HepG2 (cell line): Measurements from ENCODE around the gene FOXJ2. TPM values are rescaled to one million over a fixed set of nuclear protein-coding genes. Genes with fewer than 3 reads are reported as not detected.

Source experiments
- ATAC-seq: fragments of 200-7000 bp; cut with Tn5 transposase; 3 replicates; pipeline ENCODE4 v1.9.1; 2020; ENCODE audit warnings: mild to moderate bottlenecking, moderate library complexity
- BruUV-seq: library from RNA; stranded (reverse); fragments of 400-500 nt; replicated peaks from 2 replicates; lab custom pipeline; 2021; lab: Mats Ljungman, UMichigan
- CTCF ChIA-PET: fragments of 300-600 bp; formaldehyde crosslinking; extraction: SDS; loops from one replicate; lab custom pipeline; 2021; ENCODE audit warnings: low total read pairs, inconsistent platforms, low intra/inter-chr PET ratio; lab: Yijun Ruan, JAX
- POLR2A ChIA-PET: fragments of 350-600 bp; sonication (Branson Sonifier 250); formaldehyde crosslinking; loops from one replicate; lab custom pipeline; 2020; ENCODE audit warnings: antibody characterized with exemption, inconsistent platforms; lab: Yijun Ruan, JAX
- DNase-seq: peaks from one replicate; pipeline ENCODE4 v3.0.0-alpha.2; 2015; ENCODE audit warnings: low spot score
- FAIRE-seq: peaks from 3 replicates; lab custom pipeline; 2011; peaks lifted over from hg19 to GRCh38; lab: Jason Lieb, UNC
- H2AFZ ChIP-seq: one replicate; pipeline ENCODE4 v1.6.1; 2011; ENCODE audit warnings: low read length, inconsistent platforms
- H3K27ac ChIP-seq: fragments of 300-600 bp; 3 replicates; pipeline ENCODE4 v1.8.0; 2011; ENCODE audit warnings: mixed run types, mild to moderate bottlenecking, mixed read lengths, low read length, inconsistent platforms; ENCODE audit not compliant: insufficient read depth; ENCODE audit errors: extremely low read length
- H3K27me3 ChIP-seq, 2 experiments: fragments of 200-600 bp in 1 of 2; 2 replicates in 1 of 2; 3 replicates in 1 of 2; pipeline versions ENCODE4 v1.6.0 to v1.8.0; 2011; ENCODE audit warnings: low read length in 2 of 2, mild to moderate bottlenecking in 2 of 2, moderate library complexity in 2 of 2, inconsistent platforms in 1 of 2; ENCODE audit not compliant: insufficient read depth in 2 of 2, control insufficient read depth in 1 of 2
- H3K36me3 ChIP-seq, 2 experiments: fragments of 200-600 bp in 1 of 2; replicated peaks in 1 of 2; 2 replicates in 1 of 2; 3 replicates in 1 of 2; pipeline versions ENCODE4 v1.5.1 to v1.8.0; 2011; ENCODE audit warnings: low read length in 2 of 2, inconsistent platforms in 1 of 2; ENCODE audit not compliant: insufficient read depth in 2 of 2, control insufficient read depth in 1 of 2
- H3K4me1 ChIP-seq: 2 replicates; pipeline ENCODE4 v1.5.1; 2012; ENCODE audit warnings: low read length, inconsistent platforms; ENCODE audit not compliant: insufficient read depth
- H3K4me2 ChIP-seq: 2 replicates; pipeline ENCODE4 v1.6.0; 2011; ENCODE audit warnings: low read depth, low read length, inconsistent platforms
- H3K4me3 ChIP-seq, 3 experiments: fragments of 200-600 bp in 1 of 3; sonication (generic), shearing (Covaris generic) in 1 of 3; replicated peaks in 1 of 3; 2 replicates each; pipeline ENCODE4 v1.5.1; 2011 to 2016; ENCODE audit warnings: low read length in 3 of 3, inconsistent platforms in 2 of 3, low read depth in 2 of 3, mild to moderate bottlenecking in 2 of 3, control low read depth in 1 of 3, mixed read lengths in 1 of 3; ENCODE audit not compliant: insufficient read depth in 1 of 3
- H3K79me2 ChIP-seq: one replicate; pipeline ENCODE4 v1.6.1; 2011; ENCODE audit warnings: low read length, inconsistent platforms; ENCODE audit not compliant: insufficient read depth
- H3K9ac ChIP-seq: 2 replicates; pipeline ENCODE4 v1.6.0; 2011; ENCODE audit warnings: mild to moderate bottlenecking, low read depth, low read length, inconsistent platforms; ENCODE audit not compliant: insufficient read depth
- H3K9me3 ChIP-seq: 2 replicates; pipeline ENCODE4 v1.5.1; 2012; ENCODE audit warnings: mild to moderate bottlenecking, low read length
- H4K20me1 ChIP-seq: 2 replicates; pipeline ENCODE4 v1.6.0; 2011; ENCODE audit warnings: inconsistent platforms, mild to moderate bottlenecking, low read length, moderate library complexity; ENCODE audit not compliant: insufficient read depth
- DNMT3B ChIP-seq: conservative IDR thresholded peaks from 2 replicates; pipeline ENCODE4 v1.6.1; 2016; ENCODE audit warnings: missing biosample characterization, control low read depth
- EEA1 ChIP-seq: sonication (generic); formaldehyde crosslinking; IDR thresholded peaks from 2 replicates; pipeline ENCODE4 v1.5.1; 2020; ENCODE audit warnings: mild to moderate bottlenecking, missing genetic modification reagents, borderline replicate concordance
- GABPB1 ChIP-seq: IDR thresholded peaks from 2 replicates; pipeline ENCODE4 v1.6.1; 2016; ENCODE audit warnings: mild to moderate bottlenecking, missing genetic modification reagents, moderate library complexity, missing compliant biosample characterization
- HOXA7 ChIP-seq: sonication (generic); formaldehyde crosslinking; IDR thresholded peaks from 2 replicates; pipeline ENCODE4 v1.8.1; 2022; ENCODE audit warnings: mild to moderate bottlenecking, missing genetic modification reagents, moderate library complexity
- KDM5A ChIP-seq: fragments of 200-600 bp; sonication (generic); IDR thresholded peaks from 2 replicates; pipeline ENCODE4 v1.7.0; 2018; ENCODE audit warnings: antibody characterized with exemption, mild to moderate bottlenecking, low read length, borderline replicate concordance
- RCOR2 ChIP-seq: IDR thresholded peaks from 2 replicates; pipeline ENCODE4 v1.6.1; 2016; ENCODE audit warnings: missing biosample characterization, missing genetic modification reagents
- U2AF1 ChIP-seq: fragments of 200-400 bp; formaldehyde crosslinking; optimal IDR thresholded peaks from 2 replicates; pipeline ENCODE3; 2017; ENCODE audit warnings: mild to moderate bottlenecking, low read depth, low read length
- ZFP36L2 ChIP-seq: sonication (generic); formaldehyde crosslinking; IDR thresholded peaks from 2 replicates; pipeline ENCODE4 v1.4.0; 2020; ENCODE audit warnings: missing genetic modification reagents
- ZNF737 ChIP-seq: sonication (generic); formaldehyde crosslinking; IDR thresholded peaks from 2 replicates; pipeline ENCODE4 v1.5.0; 2020; ENCODE audit warnings: missing genetic modification reagents, mild to moderate bottlenecking, borderline replicate concordance
- WGBS: methylation state at CpG from one replicate; pipeline ENCODE4 v1.1.6; 2017; ENCODE audit warnings: low lambda C conversion rate; 5-methylcytosine and 5-hydroxymethylcytosine counted together
- in situ Hi-C: cut with HindIII; loops from 2 replicates; pipeline ENCODE4 v1.10.0; 2017; ENCODE audit warnings: low pct_unique_long_range_greater_than_20kb; ENCODE audit not compliant: extremely low pct_ligation_motif_present
- intact Hi-C: fragments of 100-400 bp; cut with micrococcal nuclease; formaldehyde crosslinking; loops from one replicate; pipeline ENCODE4 v1.10.0; 2022; ENCODE audit not compliant: unreplicated experiment
- polyA plus RNA-seq, 8 experiments: library from polyadenylated mRNA; depleted of rRNA in 3 of 8; stranded (reverse) in 7 of 8; unstranded in 1 of 8; fragments of >200 nt; fragmentation: Illumina TruSeq in 4 of 8; extraction: Trizol in 4 of 8; gene quantifications; 2 replicates each; pipeline versions ENCODE4 v1.2.1 to v1.2.3, GENCODE V29; 2011 to 2016; ENCODE audit warnings: low read depth in 4 of 8, missing spikeins in 1 of 8, mixed read lengths in 1 of 8; ENCODE audit not compliant: insufficient read depth in 1 of 8
- total RNA-seq, 5 experiments: library from RNA; depleted of rRNA; stranded (reverse); fragments of >200 nt; fragmentation: Illumina TruSeq; extraction: Trizol; gene quantifications; 2 replicates each; pipeline ENCODE4 v1.2.3, GENCODE V29; 2016; ENCODE audit warnings: low read depth in 1 of 5
- TF ChIP-seq, protein P1 (sequence below): sonication (generic); formaldehyde crosslinking; conservative IDR thresholded peaks from 2 replicates; pipeline ENCODE4 v1.4.0; 2020; ENCODE audit warnings: missing genetic modification reagents
- TF ChIP-seq, protein P2 (sequence below), 2 experiments: sonication (generic) in 1 of 2; formaldehyde crosslinking in 1 of 2; IDR thresholded peaks; 2 replicates each; pipeline versions ENCODE4 v1.5.1 to v1.6.1; 2011 to 2020; ENCODE audit warnings: borderline replicate concordance in 1 of 2, low read depth in 1 of 2, low read length in 1 of 2, mild to moderate bottlenecking in 1 of 2, missing genetic modification reagents in 1 of 2, moderate library complexity in 1 of 2
- TF ChIP-seq, protein P3 (sequence below): sonication (generic); formaldehyde crosslinking; IDR thresholded peaks from 2 replicates; pipeline ENCODE4 v1.4.0; 2020; ENCODE audit warnings: mild to moderate bottlenecking, missing genetic modification reagents
- TF ChIP-seq, protein P4 (sequence below): sonication (generic); formaldehyde crosslinking; IDR thresholded peaks from 2 replicates; pipeline ENCODE4 v1.8.1; 2023; ENCODE audit warnings: mild to moderate bottlenecking, missing genetic modification reagents
- TF ChIP-seq, protein P5 (sequence below): sonication (generic); formaldehyde crosslinking; IDR thresholded peaks from 2 replicates; pipeline ENCODE4 v1.5.0; 2020; ENCODE audit warnings: mild to moderate bottlenecking, missing genetic modification reagents

FOXJ2 gene
- total and polyA plus RNA-seq, 2 of the 13 experiments (the other 11 are each of a cell fraction or from before 2014, with no cell fraction given): 2.2 to 2.9 TPM

DNA sequence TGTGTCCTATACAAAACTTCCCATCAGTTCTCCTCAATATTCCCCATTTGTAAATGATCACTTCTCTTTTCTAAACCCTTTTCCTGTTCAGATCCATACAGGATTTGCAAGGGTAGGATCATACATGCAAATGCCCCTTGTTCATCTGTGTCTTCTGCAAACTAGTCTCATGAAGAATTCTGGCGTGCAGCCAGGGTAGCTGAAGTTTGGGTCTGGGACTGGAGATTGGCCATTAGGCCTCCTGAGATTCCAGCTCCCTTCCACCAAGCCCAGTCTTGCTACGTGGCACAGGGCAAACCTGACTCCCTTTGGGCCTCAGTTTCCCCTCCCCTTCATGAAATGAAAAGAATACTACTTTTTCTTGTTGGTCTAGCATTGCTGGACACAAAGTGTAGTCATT lies 22.3 kb downstream of the FOXJ2 start (continued):
- TF ChIP-seq, protein P1, sequence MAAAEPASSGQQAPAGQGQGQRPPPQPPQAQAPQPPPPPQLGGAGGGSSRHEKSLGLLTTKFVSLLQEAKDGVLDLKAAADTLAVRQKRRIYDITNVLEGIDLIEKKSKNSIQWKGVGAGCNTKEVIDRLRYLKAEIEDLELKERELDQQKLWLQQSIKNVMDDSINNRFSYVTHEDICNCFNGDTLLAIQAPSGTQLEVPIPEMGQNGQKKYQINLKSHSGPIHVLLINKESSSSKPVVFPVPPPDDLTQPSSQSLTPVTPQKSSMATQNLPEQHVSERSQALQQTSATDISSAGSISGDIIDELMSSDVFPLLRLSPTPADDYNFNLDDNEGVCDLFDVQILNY: no peak
- TF ChIP-seq GABPB1 (no peak), DNMT3B (no peak), KDM5A (no peak)

DNA sequence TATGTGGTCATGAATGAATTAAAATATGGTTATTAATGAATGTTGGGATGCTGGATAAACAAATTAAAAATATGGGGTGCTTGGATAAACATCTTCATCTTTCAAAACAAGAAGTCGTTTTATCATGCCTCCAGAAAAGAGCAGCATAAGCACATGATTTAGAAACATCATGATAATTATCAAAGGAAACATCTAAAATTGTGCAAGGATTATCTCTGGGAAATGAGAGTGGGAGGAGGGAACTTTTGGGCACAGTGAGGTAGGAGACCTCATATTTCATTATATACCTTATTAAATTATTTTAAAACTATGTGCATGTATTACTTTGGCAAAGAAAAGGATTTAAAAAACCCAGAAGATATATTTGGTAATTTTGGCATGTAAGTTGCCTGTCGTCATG lies 24.8 kb downstream of the FOXJ2 start:
- intact Hi-C loops (no loop called here), in situ Hi-C loops (no loop called here)
- no peak overlapping the region for H3K9ac ChIP-seq
- no peak overlapping the region for H3K4me2 ChIP-seq
- WGBS: 51% methylated on average over 2 of the region's 2 CpGs
- H4K20me1 ChIP-seq: no peaks in the 10 kb centered on the region
- H3K36me3 ChIP-seq: peaks cover 6 to 18% of the 10 kb centered on the region in 2 experiments
- ChIA-PET POLR2A (no interaction called here), CTCF (no interaction called here)
- DNase-seq (no peak), ATAC-seq (no peak), FAIRE-seq (no peak)
- BruUV-seq: no TSS peak
- no peaks in the 10 kb centered on the region for H3K79me2 ChIP-seq
- H3K4me3 ChIP-seq: no peak overlapping the region
- H2AFZ ChIP-seq: no peak overlapping the region
- no peaks in the 10 kb centered on the region for H3K9me3 ChIP-seq
- no peaks in the 10 kb centered on the region for H3K27me3 ChIP-seq
- TF ChIP-seq U2AF1 (no peak), ZFP36L2 (CRISPR knock-in tag) (no peak), EEA1 (CRISPR knock-in tag) (no peak), HOXA7 (no peak), ZNF737 (CRISPR knock-in tag) (no peak), RCOR2 (CRISPR knock-in tag) (no peak)
- TF ChIP-seq, protein P2, sequence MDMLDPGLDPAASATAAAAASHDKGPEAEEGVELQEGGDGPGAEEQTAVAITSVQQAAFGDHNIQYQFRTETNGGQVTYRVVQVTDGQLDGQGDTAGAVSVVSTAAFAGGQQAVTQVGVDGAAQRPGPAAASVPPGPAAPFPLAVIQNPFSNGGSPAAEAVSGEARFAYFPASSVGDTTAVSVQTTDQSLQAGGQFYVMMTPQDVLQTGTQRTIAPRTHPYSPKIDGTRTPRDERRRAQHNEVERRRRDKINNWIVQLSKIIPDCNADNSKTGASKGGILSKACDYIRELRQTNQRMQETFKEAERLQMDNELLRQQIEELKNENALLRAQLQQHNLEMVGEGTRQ (IDR thresholded peaks at IDR 0.05; ENCODE audit: low read depth, low read length): no peak
- TF ChIP-seq, protein P2 (CRISPR knock-in tag; IDR thresholded peaks at IDR 0.05; ENCODE audit: borderline replicate concordance): no peak
- TF ChIP-seq, protein P3, sequence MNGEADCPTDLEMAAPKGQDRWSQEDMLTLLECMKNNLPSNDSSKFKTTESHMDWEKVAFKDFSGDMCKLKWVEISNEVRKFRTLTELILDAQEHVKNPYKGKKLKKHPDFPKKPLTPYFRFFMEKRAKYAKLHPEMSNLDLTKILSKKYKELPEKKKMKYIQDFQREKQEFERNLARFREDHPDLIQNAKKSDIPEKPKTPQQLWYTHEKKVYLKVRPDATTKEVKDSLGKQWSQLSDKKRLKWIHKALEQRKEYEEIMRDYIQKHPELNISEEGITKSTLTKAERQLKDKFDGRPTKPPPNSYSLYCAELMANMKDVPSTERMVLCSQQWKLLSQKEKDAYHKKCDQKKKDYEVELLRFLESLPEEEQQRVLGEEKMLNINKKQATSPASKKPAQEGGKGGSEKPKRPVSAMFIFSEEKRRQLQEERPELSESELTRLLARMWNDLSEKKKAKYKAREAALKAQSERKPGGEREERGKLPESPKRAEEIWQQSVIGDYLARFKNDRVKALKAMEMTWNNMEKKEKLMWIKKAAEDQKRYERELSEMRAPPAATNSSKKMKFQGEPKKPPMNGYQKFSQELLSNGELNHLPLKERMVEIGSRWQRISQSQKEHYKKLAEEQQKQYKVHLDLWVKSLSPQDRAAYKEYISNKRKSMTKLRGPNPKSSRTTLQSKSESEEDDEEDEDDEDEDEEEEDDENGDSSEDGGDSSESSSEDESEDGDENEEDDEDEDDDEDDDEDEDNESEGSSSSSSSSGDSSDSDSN (CRISPR knock-in tag): no peak
- TF ChIP-seq, protein P4, sequence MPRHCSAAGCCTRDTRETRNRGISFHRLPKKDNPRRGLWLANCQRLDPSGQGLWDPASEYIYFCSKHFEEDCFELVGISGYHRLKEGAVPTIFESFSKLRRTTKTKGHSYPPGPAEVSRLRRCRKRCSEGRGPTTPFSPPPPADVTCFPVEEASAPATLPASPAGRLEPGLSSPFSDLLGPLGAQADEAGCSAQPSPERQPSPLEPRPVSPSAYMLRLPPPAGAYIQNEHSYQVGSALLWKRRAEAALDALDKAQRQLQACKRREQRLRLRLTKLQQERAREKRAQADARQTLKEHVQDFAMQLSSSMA (CRISPR knock-in tag): no peak
- TF ChIP-seq, protein P5, sequence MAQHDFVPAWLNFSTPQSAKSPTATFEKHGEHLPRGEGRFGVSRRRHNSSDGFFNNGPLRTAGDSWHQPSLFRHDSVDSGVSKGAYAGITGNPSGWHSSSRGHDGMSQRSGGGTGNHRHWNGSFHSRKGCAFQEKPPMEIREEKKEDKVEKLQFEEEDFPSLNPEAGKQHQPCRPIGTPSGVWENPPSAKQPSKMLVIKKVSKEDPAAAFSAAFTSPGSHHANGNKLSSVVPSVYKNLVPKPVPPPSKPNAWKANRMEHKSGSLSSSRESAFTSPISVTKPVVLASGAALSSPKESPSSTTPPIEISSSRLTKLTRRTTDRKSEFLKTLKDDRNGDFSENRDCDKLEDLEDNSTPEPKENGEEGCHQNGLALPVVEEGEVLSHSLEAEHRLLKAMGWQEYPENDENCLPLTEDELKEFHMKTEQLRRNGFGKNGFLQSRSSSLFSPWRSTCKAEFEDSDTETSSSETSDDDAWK: no peak
- H3K27ac ChIP-seq: no peak overlapping the region
- no peaks in the 10 kb centered on the region for H3K4me1 ChIP-seq
